Breast epithelium (tissue), 3 donors: Measurements from ENCODE around the gene KRTAP9-9.

Experiments
- POLR2A ChIP-seq: fragments of 450-650 bp; IDR thresholded peaks from one replicate; pipeline ENCODE4 v1.6.1; 2016; ENCODE audit warnings: antibody characterized with exemption, mild to moderate bottlenecking, moderate library complexity
- TF ChIP-seq, protein P1 (sequence below), 3 donors: fragments of 450-650 bp; IDR thresholded peaks; one replicate each; pipeline ENCODE4 v1.5.1; 2016 to 2017; ENCODE audit warnings: antibody characterized with exemption in 3 of 3, mild to moderate bottlenecking in 3 of 3, moderate library complexity in 3 of 3

GRCh38 chr17:41294016-41294415, 38.8 kb downstream of the KRTAP9-9 start:
- TF ChIP-seq, protein P1, sequence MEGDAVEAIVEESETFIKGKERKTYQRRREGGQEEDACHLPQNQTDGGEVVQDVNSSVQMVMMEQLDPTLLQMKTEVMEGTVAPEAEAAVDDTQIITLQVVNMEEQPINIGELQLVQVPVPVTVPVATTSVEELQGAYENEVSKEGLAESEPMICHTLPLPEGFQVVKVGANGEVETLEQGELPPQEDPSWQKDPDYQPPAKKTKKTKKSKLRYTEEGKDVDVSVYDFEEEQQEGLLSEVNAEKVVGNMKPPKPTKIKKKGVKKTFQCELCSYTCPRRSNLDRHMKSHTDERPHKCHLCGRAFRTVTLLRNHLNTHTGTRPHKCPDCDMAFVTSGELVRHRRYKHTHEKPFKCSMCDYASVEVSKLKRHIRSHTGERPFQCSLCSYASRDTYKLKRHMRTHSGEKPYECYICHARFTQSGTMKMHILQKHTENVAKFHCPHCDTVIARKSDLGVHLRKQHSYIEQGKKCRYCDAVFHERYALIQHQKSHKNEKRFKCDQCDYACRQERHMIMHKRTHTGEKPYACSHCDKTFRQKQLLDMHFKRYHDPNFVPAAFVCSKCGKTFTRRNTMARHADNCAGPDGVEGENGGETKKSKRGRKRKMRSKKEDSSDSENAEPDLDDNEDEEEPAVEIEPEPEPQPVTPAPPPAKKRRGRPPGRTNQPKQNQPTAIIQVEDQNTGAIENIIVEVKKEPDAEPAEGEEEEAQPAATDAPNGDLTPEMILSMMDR (IDR thresholded peaks at IDR 0.05) = no peak
- no peak for TF ChIP-seq POLR2A
